H1 (cell line): ENCODE results near the gene CXCR3. TPM values are rescaled to one million over a fixed set of nuclear protein-coding genes. Genes with fewer than 3 reads are reported as not detected.

ENCODE experiments used
- ASH2L ChIP-seq: fragments of 200-600, 300-600 bp; sonication (generic); IDR thresholded peaks from one replicate; pipeline ENCODE4 v1.7.1; 2017; ENCODE audit warnings: low read length
- GABPA ChIP-seq: IDR thresholded peaks from 2 replicates; pipeline ENCODE4 v1.6.1; 2011; ENCODE audit warnings: mild to moderate bottlenecking, low read length, moderate library complexity, borderline replicate concordance; ENCODE audit not compliant: insufficient read depth
- SUZ12 ChIP-seq: fragments of 200-600 bp; sonication (generic); IDR thresholded peaks from 2 replicates; pipeline ENCODE4 v1.6.1; 2012; ENCODE audit warnings: mild to moderate bottlenecking, inconsistent platforms, low read length, moderate library complexity, mixed read lengths
- TCF12 ChIP-seq: IDR thresholded peaks from 2 replicates; pipeline ENCODE4 v1.6.1; 2011; ENCODE audit warnings: low read depth, mild to moderate bottlenecking, low read length
- polyA plus RNA-seq, 7 experiments: library from polyadenylated mRNA; depleted of rRNA in 3 of 7; stranded (reverse) in 5 of 7; unstranded in 2 of 7; fragments of >200 nt in 5 of 7; fragments of 200-250 nt in 2 of 7; gene quantifications; 1 replicate in 5 of 7; 2 replicates in 1 of 7; 4 replicates in 1 of 7; pipeline versions ENCODE4 v1.2.1 to v1.2.3, GENCODE V29; 2011 to 2013; ENCODE audit warnings: missing spikeins in 2 of 7, mixed read lengths in 2 of 7
- total RNA-seq: library from RNA; stranded (reverse); fragmentation: NEBNext Ultra II Directional; extraction: Animal tissue kit (Norgen Biotek cat#: 25700); gene quantifications from 2 replicates; pipeline ENCODE4 v1.2.1, GENCODE V29; 2021
- TF ChIP-seq, protein P1 (sequence below): IDR thresholded peaks from 2 replicates; pipeline ENCODE4 v1.6.1; 2012; ENCODE audit warnings: inconsistent platforms

The CXCR3 gene
- total and polyA plus RNA-seq, 2 of the 8 experiments (the other 6 are each of a cell fraction or from before 2014, with no cell fraction given) = not detected

DNA sequence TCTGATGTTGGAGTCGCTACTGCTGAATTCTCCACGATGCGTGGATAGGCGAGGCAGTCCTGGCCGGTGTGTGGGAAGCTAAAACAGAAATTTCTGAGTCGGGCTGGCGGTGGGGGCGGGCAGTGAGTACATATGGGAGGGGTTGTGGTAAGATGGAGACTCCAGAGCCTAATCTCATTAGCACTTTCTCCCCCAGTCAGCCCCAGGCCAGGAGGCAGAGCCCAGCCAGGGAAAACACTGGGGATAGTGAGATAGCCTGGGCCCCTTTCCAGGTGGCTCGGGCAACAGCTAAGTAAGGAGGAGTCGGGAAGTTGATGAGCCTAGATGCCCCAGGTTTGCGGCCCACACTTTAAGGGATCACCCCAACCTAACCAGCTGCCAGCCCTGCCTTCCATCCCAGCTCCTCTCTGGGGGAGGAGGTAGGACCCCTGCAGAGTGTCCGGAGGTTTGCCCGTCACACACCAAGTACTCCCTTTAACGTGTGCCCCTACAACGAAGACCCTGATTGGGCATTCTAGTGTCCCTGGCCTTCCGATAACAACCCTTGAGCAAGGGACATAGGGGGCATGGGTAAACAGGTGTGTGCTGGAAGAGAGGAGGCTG lies 46.7 kb upstream of the CXCR3 start (continued):
- TF ChIP-seq, protein P1, sequence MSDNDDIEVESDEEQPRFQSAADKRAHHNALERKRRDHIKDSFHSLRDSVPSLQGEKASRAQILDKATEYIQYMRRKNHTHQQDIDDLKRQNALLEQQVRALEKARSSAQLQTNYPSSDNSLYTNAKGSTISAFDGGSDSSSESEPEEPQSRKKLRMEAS = no peak
- no peak for TF ChIP-seq ASH2L
- no peak for TF ChIP-seq GABPA
- no peak for TF ChIP-seq SUZ12
- TF ChIP-seq TCF12 = no peak
